Fibroblast of lung (primary cell): ENCODE measurements around the gene NXPH4. TPM values are rescaled to one million over a fixed set of nuclear protein-coding genes. Genes with fewer than 3 reads are reported as not detected.

ENCODE experiments used
- DNase-seq, 2 donors: peaks; one replicate each; pipeline versions ENCODE4 v3.0.0 to v3.0.0-alpha.2; 2010; ENCODE audit warnings: low read depth in 2 of 2
- H2AFZ ChIP-seq: 2 replicates; pipeline ENCODE4 v1.5.1; 2012; ENCODE audit warnings: low read length, control low read depth, inconsistent platforms
- H3K27ac ChIP-seq: 2 replicates; pipeline ENCODE4 v1.5.1; 2011; ENCODE audit warnings: low read length, control low read depth; ENCODE audit not compliant: insufficient read depth
- H3K27me3 ChIP-seq: 2 replicates; pipeline ENCODE4 v1.5.1; 2011; ENCODE audit warnings: mild to moderate bottlenecking, low read length; ENCODE audit not compliant: control insufficient read depth, insufficient read depth
- H3K36me3 ChIP-seq: 2 replicates; pipeline ENCODE4 v1.5.1; 2011; ENCODE audit warnings: low read length; ENCODE audit not compliant: control insufficient read depth, insufficient read depth
- H3K4me1 ChIP-seq: 2 replicates; pipeline ENCODE4 v1.5.1; 2011; ENCODE audit warnings: low read length; ENCODE audit not compliant: control insufficient read depth, insufficient read depth; ENCODE audit errors: extremely low read depth
- H3K4me2 ChIP-seq: 2 replicates; pipeline ENCODE4 v1.5.1; 2011; ENCODE audit warnings: low read length, control low read depth; ENCODE audit not compliant: insufficient read depth; ENCODE audit errors: extremely low read depth
- H3K4me3 ChIP-seq, 4 experiments: fragments of 200-600 bp in 1 of 4; sonication (generic) in 1 of 4; replicated peaks in 1 of 4; 2 replicates each; pipeline ENCODE4 v1.5.1; 2011 to 2016; ENCODE audit warnings: low read length in 4 of 4, low read depth in 3 of 4, mild to moderate bottlenecking in 3 of 4, control low read depth in 2 of 4, inconsistent platforms in 1 of 4, mixed read lengths in 1 of 4; ENCODE audit not compliant: insufficient read depth in 1 of 4; ENCODE audit errors: control extremely low read depth in 1 of 4
- H3K79me2 ChIP-seq: 2 replicates; pipeline ENCODE4 v1.5.1; 2012; ENCODE audit warnings: mild to moderate bottlenecking, low read length, inconsistent platforms; ENCODE audit not compliant: control insufficient read depth, insufficient read depth
- H3K9ac ChIP-seq: 2 replicates; pipeline ENCODE4 v1.5.1; 2011; ENCODE audit warnings: mild to moderate bottlenecking, low read length, control low read depth; ENCODE audit not compliant: insufficient read depth
- H3K9me3 ChIP-seq: 2 replicates; pipeline ENCODE4 v1.5.1; 2012; ENCODE audit warnings: low read depth, low read length; ENCODE audit not compliant: control insufficient read depth, insufficient read depth
- H4K20me1 ChIP-seq: 2 replicates; pipeline ENCODE4 v1.5.1; 2011; ENCODE audit warnings: low read length; ENCODE audit not compliant: control insufficient read depth, insufficient read depth; ENCODE audit errors: extremely low read depth
- EZH2 ChIP-seq: IDR thresholded peaks from 2 replicates; pipeline ENCODE4 v1.5.1; 2012; ENCODE audit warnings: low read length, control low read depth, mild to moderate bottlenecking; ENCODE audit errors: missing control alignments
- polyA plus RNA-seq, 2 donors: library from polyadenylated mRNA; depleted of rRNA in 1 of 2; stranded (reverse) in 1 of 2; unstranded in 1 of 2; fragments of >200 nt; gene quantifications; 2 replicates each; pipeline ENCODE4 v1.2.1, GENCODE V29; 2011 to 2012; ENCODE audit warnings: missing spikeins in 1 of 2
- total RNA-seq: library from RNA; depleted of rRNA; stranded (reverse); fragments of >200 nt; gene quantifications from 2 replicates; pipeline ENCODE4 v1.2.1, GENCODE V29; 2014
- TF ChIP-seq, protein P1 (sequence below), 2 donors: IDR thresholded peaks in 1 of 2; conservative IDR thresholded peaks in 1 of 2; 1 replicate in 1 of 2; 2 replicates in 1 of 2; pipeline ENCODE4 v1.5.1; 2011 to 2012; ENCODE audit warnings: low read length in 2 of 2, control low read depth in 1 of 2, inconsistent platforms in 1 of 2, low read depth in 1 of 2, mild to moderate bottlenecking in 1 of 2

The NXPH4 gene
- total and polyA plus RNA-seq, 2 donors (not counting 1 experiment from before 2014, with no cell fraction given) = 0.50 to 1.9 TPM

- Histone ChIP-seq H3K27ac (no peak overlapping the region), H3K79me2 (peaks cover 17% of the 10 kb centered on the region), H3K9me3 (no peaks in the 10 kb centered on the region), H4K20me1 (peaks cover 2% of the 10 kb centered on the region), H3K4me3 (no peak overlapping the region), H3K36me3 (peaks cover 30% of the 10 kb centered on the region), H3K27me3 (peaks cover 2% of the 10 kb centered on the region), H3K9ac (peak overlapping the region; percentile 0), H3K4me1 (peaks cover 46% of the 10 kb centered on the region), H3K4me2 (no peak overlapping the region), H2AFZ (no peak overlapping the region)
- no peak for DNase-seq
- TF ChIP-seq, protein P1, sequence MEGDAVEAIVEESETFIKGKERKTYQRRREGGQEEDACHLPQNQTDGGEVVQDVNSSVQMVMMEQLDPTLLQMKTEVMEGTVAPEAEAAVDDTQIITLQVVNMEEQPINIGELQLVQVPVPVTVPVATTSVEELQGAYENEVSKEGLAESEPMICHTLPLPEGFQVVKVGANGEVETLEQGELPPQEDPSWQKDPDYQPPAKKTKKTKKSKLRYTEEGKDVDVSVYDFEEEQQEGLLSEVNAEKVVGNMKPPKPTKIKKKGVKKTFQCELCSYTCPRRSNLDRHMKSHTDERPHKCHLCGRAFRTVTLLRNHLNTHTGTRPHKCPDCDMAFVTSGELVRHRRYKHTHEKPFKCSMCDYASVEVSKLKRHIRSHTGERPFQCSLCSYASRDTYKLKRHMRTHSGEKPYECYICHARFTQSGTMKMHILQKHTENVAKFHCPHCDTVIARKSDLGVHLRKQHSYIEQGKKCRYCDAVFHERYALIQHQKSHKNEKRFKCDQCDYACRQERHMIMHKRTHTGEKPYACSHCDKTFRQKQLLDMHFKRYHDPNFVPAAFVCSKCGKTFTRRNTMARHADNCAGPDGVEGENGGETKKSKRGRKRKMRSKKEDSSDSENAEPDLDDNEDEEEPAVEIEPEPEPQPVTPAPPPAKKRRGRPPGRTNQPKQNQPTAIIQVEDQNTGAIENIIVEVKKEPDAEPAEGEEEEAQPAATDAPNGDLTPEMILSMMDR (conservative IDR thresholded peaks at IDR 0.05 in 1 of 2, IDR thresholded peaks at IDR 0.05 in 1 of 2; ENCODE audit: low read depth in 1 of 2, low read length in 2 of 2) = no peak
- TF ChIP-seq EZH2 = no peak
These were observed 19.1 kb downstream of the NXPH4 start for GRCh38 chr12:57235728-57236131.

GRCh38 chr12:57236201-57236924, 19.8 kb downstream of the NXPH4 start:
- no peak for DNase-seq
- no peak overlapping the region for H3K27ac ChIP-seq
- H3K9ac ChIP-seq = peak overlapping the region; percentile 20
- peaks cover 44% of the 10 kb centered on the region for H3K4me1 ChIP-seq
- no peak overlapping the region for H3K4me2 ChIP-seq
- H4K20me1 ChIP-seq = peaks cover 2% of the 10 kb centered on the region
- peak overlapping the region in 1 of 4 experiments; percentile 10 for H3K4me3 ChIP-seq
- peaks cover 7% of the 10 kb centered on the region for H3K27me3 ChIP-seq
- H3K9me3 ChIP-seq = no peaks in the 10 kb centered on the region
- no peak overlapping the region for H2AFZ ChIP-seq
- peaks cover 11% of the 10 kb centered on the region for H3K79me2 ChIP-seq
- no peak for TF ChIP-seq EZH2
- TF ChIP-seq, protein P1 (conservative IDR thresholded peaks at IDR 0.05 in 1 of 2, IDR thresholded peaks at IDR 0.05 in 1 of 2; ENCODE audit: low read depth in 1 of 2, low read length in 2 of 2) = no peak
- H3K36me3 ChIP-seq = peaks cover 30% of the 10 kb centered on the region

DNA sequence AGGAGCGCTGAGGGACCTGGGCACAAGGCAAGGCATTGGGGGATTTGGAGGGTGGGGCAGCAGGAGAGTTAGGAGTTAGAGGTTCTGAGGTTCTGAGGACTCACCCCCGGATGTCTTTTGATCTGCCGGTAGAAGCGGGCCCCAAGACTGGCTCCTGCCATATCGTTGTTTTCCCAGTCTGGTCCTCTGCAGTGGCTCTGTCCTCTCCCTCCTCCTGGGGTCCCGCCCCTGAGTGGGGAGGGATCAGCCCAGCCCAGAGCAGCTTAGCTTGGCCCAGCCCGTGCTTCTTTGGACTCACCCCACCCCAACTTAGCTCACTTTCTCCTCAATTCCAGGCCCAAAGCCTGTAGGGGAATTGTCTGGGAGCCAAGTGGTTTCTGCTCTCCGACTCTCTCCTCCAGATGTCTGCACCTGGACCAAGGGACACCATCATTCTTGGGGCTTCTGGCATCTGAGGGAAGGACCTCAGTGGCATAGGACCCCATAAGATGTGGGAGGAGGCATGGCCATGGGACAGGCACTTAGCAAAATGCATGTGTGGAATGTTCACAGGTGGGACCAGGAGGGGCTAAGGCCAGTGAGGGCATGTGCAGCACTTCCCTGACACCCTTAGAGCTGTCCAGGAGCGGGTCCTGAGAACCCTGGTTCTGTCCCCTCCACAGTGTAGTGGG, 20.5 kb downstream of the NXPH4 start:
- no peak overlapping the region for H2AFZ ChIP-seq
- peaks cover 1% of the 10 kb centered on the region for H4K20me1 ChIP-seq
- peaks cover 4% of the 10 kb centered on the region for H3K79me2 ChIP-seq
- no peak overlapping the region for H3K27ac ChIP-seq
- TF ChIP-seq EZH2 = no peak
- TF ChIP-seq, protein P1 (conservative IDR thresholded peaks at IDR 0.05 in 1 of 2, IDR thresholded peaks at IDR 0.05 in 1 of 2; ENCODE audit: low read depth in 1 of 2, low read length in 2 of 2) = no peak
- H3K4me2 ChIP-seq = no peak overlapping the region
- peaks cover 24% of the 10 kb centered on the region for H3K36me3 ChIP-seq
- H3K4me3 ChIP-seq = no peak overlapping the region
- H3K4me1 ChIP-seq = peaks cover 41% of the 10 kb centered on the region
- no peaks in the 10 kb centered on the region for H3K9me3 ChIP-seq
- H3K27me3 ChIP-seq = peaks cover 13% of the 10 kb centered on the region
- DNase-seq = peak in 1 of 2 donors; percentile 55
- no peak overlapping the region for H3K9ac ChIP-seq
